ENCODE measurements around the gene GPR161. TPM values are rescaled to one million over a fixed set of nuclear protein-coding genes. Genes with fewer than 3 reads are reported as not detected.

Gene GPR161
- total and polyA plus RNA-seq, 2 experiments from 2014 or later = 7.9 to 11.6 TPM

- no peak for TF ChIP-seq CTCF (conservative IDR thresholded peaks at IDR 0.05; ENCODE audit: low read depth in 2 of 2)
- TF ChIP-seq ZNF331 (CRISPR knock-in tag; IDR thresholded peaks at IDR 0.05; ENCODE audit: low read depth) = no peak
- TF ChIP-seq STAT1 (IDR thresholded peaks at IDR 0.05; ENCODE audit: unreplicated experiment) = no peak
- no peak for TF ChIP-seq REST (IDR thresholded peaks at IDR 0.05; ENCODE audit: unreplicated experiment)
- TF ChIP-seq ZNF114 (CRISPR knock-in tag; IDR thresholded peaks at IDR 0.05) = no peak
- TF ChIP-seq NANOG (IDR thresholded peaks at IDR 0.05; ENCODE audit: borderline replicate concordance) = no peak
- no peak for TF ChIP-seq EZH2phosphoT487 (IDR thresholded peaks at IDR 0.05; ENCODE audit: unreplicated experiment)
- no peak for TF ChIP-seq ETS1 (IDR thresholded peaks at IDR 0.05)
Measured at GRCh38 chr1:168179438-168180147, 42.9 kb upstream of the GPR161 start (continued).

- Histone ChIP-seq H2AFZ (peak within 1 kb of the TSS; percentile 95), H3K4me3 (peak within 1 kb of the TSS; percentile 96), H4K20me1 (replicated peaks; ENCODE audit: insufficient read depth) (no peaks in the 10 kb centered on the region), H3K79me2 (replicated peaks; ENCODE audit: insufficient read depth) (peaks cover 37% of the 10 kb centered on the region), H3K27me3 (ENCODE audit: insufficient read depth) (no peaks in the 10 kb centered on the region), H3F3A (replicated peaks; ENCODE audit: low read depth) (no peaks in the 10 kb centered on the region; the same call in 1 of the 2 replicates), H3K27ac (ENCODE audit: low read depth) (peak within 1 kb of the TSS; percentile 89), H3K9me2 (ENCODE audit: insufficient read depth) (0 out of 2 replicates have a peak, but pooled peaks cover 3% of the 10 kb centered on the region), H3K36me3 (ENCODE audit: insufficient read depth) (no peaks in the 10 kb centered on the region), H3K4me2 (peak within 1 kb of the TSS; percentile 95), H3K4me1 (ENCODE audit: insufficient read depth) (peaks cover 10% of the 10 kb centered on the region; the same call in 1 of the 2 replicates)
- H3K9me3 Mint-ChIP-seq = no peaks in the 10 kb centered on the region
- H3K4me1 Mint-ChIP-seq = no peaks in the 10 kb centered on the region; the same call in 2 of the 3 replicates
- H3K27me3 Mint-ChIP-seq (ENCODE audit: insufficient read depth, low read depth, poor library complexity) = peaks cover 2% of the 10 kb centered on the region
- peak; percentile 99 for DNase-seq (ENCODE audit: low spot score)
- TF ChIP-seq CREB1 (CRISPR knock-in tag; IDR thresholded peaks at IDR 0.05; ENCODE audit: low read depth) = peak; percentile 97
- no peak for TF ChIP-seq ZNF331 (CRISPR knock-in tag; IDR thresholded peaks at IDR 0.05; ENCODE audit: low read depth)
- TF ChIP-seq ETS1 (IDR thresholded peaks at IDR 0.05) = peak; percentile 67
- TF ChIP-seq NANOG (IDR thresholded peaks at IDR 0.05; ENCODE audit: borderline replicate concordance) = no peak
- peak; percentile 42 to 64 for TF ChIP-seq CTCF (conservative IDR thresholded peaks at IDR 0.05; ENCODE audit: low read depth in 2 of 2)
- peak; percentile 70 for TF ChIP-seq POLR2AphosphoS5 (IDR thresholded peaks at IDR 0.05; ENCODE audit: low read depth)
- H3K36me3 Mint-ChIP-seq (ENCODE audit: low read depth) = no peaks in the 10 kb centered on the region
- H3K27ac Mint-ChIP-seq = no peak within 1 kb of the TSS
- H3K4me3 Mint-ChIP-seq = no peak within 1 kb of the TSS
- ATAC-seq = peak; percentile 94
Measured at GRCh38 chr1:168178638-168179437, 42.1 kb upstream of the GPR161 start, which contains the start of gene TIPRL. TIPRL (plus strand) TSS chr1:168178962; CDS start chr1:168179078, 116 bp downstream.
